WTC11 (cell line): Measurements from ENCODE around the gene UBE2F.

Experiments used
- EMX1 ChIP-seq: fragments of 250-450 bp; sonication (Bioruptor Pico); IDR thresholded peaks from 2 replicates; pipeline ENCODE4 v1.8.0; 2021; ENCODE audit warnings: mild to moderate bottlenecking
- FOXP1 ChIP-seq: sonication (generic); formaldehyde crosslinking; IDR thresholded peaks from 2 replicates; pipeline ENCODE4 v1.8.0; 2022; ENCODE audit warnings: missing genetic modification reagents, mild to moderate bottlenecking, moderate library complexity, borderline replicate concordance
- KAT7 ChIP-seq: sonication (generic); formaldehyde crosslinking; IDR thresholded peaks from 2 replicates; pipeline ENCODE4 v1.8.1; 2023; ENCODE audit warnings: missing genetic modification reagents, mild to moderate bottlenecking, borderline replicate concordance
- TEAD4 ChIP-seq: sonication (generic); formaldehyde crosslinking; IDR thresholded peaks from 2 replicates; pipeline ENCODE4 v1.8.0; 2022; ENCODE audit warnings: mild to moderate bottlenecking, missing genetic modification reagents
- TF ChIP-seq, protein P1 (sequence below): fragments of 200-600 bp; IDR thresholded peaks from 2 replicates; pipeline ENCODE4 v1.8.0; 2022; ENCODE audit warnings: antibody characterized with exemption
- TF ChIP-seq, protein P2 (sequence below): sonication (generic); formaldehyde crosslinking; IDR thresholded peaks from 2 replicates; pipeline ENCODE4 v1.8.1; 2022; ENCODE audit warnings: missing genetic modification reagents, borderline replicate concordance

GRCh38 chr2:238075397-238075796 lies 108.6 kb downstream of the UBE2F start:
- TF ChIP-seq, protein P1, sequence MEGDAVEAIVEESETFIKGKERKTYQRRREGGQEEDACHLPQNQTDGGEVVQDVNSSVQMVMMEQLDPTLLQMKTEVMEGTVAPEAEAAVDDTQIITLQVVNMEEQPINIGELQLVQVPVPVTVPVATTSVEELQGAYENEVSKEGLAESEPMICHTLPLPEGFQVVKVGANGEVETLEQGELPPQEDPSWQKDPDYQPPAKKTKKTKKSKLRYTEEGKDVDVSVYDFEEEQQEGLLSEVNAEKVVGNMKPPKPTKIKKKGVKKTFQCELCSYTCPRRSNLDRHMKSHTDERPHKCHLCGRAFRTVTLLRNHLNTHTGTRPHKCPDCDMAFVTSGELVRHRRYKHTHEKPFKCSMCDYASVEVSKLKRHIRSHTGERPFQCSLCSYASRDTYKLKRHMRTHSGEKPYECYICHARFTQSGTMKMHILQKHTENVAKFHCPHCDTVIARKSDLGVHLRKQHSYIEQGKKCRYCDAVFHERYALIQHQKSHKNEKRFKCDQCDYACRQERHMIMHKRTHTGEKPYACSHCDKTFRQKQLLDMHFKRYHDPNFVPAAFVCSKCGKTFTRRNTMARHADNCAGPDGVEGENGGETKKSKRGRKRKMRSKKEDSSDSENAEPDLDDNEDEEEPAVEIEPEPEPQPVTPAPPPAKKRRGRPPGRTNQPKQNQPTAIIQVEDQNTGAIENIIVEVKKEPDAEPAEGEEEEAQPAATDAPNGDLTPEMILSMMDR: no peak
- no peak for TF ChIP-seq FOXP1
- no peak for TF ChIP-seq EMX1
- no peak for TF ChIP-seq TEAD4 (CRISPR knock-in tag)
- TF ChIP-seq, protein P2, sequence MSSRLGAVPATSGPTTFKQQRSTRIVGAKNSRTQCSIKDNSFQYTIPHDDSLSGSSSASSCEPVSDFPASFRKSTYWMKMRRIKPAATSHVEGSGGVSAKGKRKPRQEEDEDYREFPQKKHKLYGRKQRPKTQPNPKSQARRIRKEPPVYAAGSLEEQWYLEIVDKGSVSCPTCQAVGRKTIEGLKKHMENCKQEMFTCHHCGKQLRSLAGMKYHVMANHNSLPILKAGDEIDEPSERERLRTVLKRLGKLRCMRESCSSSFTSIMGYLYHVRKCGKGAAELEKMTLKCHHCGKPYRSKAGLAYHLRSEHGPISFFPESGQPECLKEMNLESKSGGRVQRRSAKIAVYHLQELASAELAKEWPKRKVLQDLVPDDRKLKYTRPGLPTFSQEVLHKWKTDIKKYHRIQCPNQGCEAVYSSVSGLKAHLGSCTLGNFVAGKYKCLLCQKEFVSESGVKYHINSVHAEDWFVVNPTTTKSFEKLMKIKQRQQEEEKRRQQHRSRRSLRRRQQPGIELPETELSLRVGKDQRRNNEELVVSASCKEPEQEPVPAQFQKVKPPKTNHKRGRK: no peak
- TF ChIP-seq KAT7 (CRISPR knock-in tag): no peak
